Mammary epithelial cell (primary cell): Measurements from ENCODE around the gene NCAM2.

ENCODE experiments used
- CTCF ChIP-seq, 2 donors: IDR thresholded peaks in 1 of 2; conservative IDR thresholded peaks in 1 of 2; 2 replicates each; pipeline ENCODE4 v1.5.1; 2011 to 2012; ENCODE audit warnings: inconsistent platforms in 2 of 2, low read length in 2 of 2, mild to moderate bottlenecking in 2 of 2, control low read depth in 1 of 2, low read depth in 1 of 2; ENCODE audit not compliant: insufficient read depth in 1 of 2; ENCODE audit errors: extremely low read depth in 1 of 2
- EZH2 ChIP-seq: IDR thresholded peaks from 2 replicates; pipeline ENCODE4 v1.6.1; 2012; ENCODE audit warnings: low read length, inconsistent platforms, borderline replicate concordance

GRCh38 chr21:21385404-21385803 is 387.2 kb downstream of the NCAM2 start:
- no peak for TF ChIP-seq EZH2
- TF ChIP-seq CTCF (conservative IDR thresholded peaks at IDR 0.05 in 1 of 2, IDR thresholded peaks at IDR 0.05 in 1 of 2; ENCODE audit: extremely low read depth in 1 of 2, insufficient read depth in 1 of 2, low read depth in 1 of 2, low read length in 2 of 2), result no peak
